Hippocampal formation (tissue), 2 donors: Measurements from ENCODE around the gene CTIF.

Source experiments
- DNase-seq, 2 donors: peaks; one replicate each; lab custom pipeline; 2025; lab: John Stamatoyannopoulos, UW

Gene CTIF

DNA sequence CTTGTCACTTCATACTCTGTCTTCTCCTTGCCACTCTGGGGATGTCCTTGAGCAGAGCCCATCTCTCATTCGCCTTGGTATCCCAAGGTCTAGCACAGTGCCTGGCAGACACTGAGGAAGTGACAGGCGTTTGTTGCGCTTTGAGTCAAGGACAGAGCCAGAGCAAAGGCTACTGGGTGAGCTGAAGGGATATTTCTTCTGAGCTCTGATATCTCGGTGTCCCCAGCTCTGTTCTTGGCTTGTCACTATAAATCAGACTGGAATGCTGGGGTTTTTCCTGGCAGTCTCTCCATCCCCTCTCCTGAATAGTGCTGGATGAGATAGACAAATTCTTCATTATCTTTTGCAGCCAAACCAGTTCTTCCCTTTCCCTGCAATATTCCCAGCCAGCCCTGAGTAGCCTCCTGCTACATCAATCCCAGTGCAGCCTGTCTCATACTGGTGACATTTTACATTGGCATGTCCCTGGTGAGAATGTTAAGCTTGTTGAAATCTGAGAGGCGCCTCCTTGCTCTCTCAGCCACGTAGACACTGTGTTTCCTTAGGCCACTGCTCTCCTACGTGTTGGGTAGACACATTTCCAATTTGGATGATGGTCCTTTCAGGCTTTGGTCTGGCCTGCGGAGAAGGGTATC is 61.7 kb downstream of the CTIF start:
- no peak for DNase-seq

DNA sequence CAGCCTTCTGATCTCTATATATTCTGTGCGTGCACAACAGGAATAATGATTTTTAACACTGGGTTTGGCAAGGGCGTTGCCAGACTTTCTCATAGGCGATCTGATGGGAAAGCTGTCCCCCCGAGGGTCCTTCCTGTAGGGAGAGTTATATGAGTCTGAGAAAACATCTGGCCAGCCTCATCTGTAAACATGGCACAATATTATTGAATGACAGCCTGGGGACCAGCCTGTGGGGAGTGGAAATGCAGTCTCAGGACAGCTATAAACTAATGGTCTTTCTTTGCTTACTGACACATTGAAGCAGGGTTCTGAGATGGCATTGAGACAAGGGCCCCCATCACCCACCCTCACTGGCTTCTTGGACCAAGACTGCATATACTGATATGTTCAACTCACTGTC is 62.5 kb downstream of the CTIF start:
- DNase-seq = no peak

DNA sequence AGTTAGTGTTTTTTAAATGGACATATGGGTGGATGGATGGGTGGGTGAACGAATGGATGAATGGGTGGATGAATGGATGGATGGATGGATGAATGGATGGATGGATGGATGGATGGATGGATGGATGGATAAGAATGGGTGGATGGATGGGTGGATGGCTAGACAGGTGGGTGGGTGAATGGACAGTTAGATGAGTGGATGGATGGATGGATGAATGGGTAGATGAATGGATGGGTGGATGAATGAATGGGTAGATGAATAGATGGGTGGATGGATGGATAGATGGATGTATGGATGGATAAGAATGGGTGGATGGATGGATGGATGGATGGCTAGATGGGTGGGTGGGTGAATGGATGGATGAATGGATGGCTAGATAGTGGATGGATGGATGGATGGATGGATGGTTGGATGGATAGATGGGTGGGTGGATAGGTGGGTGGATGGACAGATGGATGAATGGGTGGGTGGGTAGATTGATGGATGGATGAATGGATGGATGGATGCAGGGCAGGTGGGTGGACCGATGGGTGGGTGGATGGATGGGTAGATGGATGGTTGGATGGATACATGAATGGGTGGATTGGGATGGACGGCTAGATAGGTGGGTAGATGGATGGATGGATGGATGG is 64.0 kb downstream of the CTIF start:
- no peak for DNase-seq

DNA sequence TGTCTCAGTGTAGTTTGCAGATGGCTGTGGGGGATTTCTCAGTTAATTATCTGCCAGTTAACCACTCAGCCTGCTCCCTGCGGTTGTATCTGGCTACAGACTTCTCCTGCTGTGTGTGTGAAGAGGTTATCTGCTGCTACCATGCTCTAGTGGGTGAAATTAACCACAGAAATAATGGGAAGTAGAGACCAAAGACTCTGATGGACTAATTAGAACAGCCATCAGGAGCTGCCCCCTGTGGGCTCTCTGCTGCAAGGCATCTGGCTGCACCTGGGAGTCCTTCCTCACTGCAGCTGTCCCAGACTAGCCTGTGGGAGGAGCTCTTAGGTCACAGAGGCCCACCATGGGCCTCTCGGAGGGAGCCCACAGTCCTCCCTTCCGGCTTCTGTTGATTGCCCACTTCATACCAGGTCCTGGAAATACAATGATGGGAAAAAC is 66.6 kb downstream of the CTIF start:
- DNase-seq = no peak

DNA sequence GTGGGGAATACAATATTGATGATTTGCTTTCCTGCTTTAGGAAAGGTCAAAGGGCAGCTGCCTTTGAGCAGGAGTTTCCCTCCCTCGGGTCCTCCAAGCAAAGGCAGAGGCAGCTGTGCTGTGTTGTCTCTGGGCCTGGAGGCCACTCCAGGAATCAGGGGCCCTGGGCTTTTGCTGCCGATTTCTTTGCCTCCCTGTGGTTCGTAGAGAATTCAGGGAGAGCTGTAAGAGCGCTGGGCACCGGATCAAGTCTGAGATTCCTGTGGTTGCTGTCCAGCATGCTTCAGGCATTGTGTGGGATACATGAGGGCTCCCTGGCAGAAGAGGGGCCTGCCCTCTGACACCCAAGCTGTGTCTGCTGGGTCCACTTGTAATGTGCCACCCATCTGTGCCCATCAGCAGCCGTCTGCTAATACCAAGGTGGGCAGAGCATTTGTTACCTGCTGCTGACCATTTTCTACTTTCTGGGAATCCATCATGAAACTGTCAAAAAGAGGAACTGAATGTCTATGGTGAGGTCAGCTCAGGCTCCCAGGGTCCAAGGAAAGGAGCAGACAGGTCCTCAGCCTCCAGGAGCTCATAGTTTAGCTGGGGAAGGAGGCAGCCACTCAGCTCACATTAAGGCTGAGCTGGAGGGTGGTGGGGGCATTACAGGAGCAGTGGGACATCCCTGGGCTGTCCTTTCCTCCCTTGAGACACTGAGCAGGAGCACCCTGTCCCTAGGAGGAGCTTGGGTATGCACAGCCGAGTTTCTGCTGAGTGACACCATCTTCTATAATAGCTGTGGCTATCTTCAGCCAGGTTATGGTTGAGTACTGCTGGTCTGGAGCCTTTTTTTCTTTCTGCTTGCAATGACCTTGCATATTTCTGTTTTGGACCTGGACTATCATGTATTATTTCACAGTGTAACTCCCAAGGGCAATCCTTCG is 68.5 kb downstream of the CTIF start:
- DNase-seq = no peak

DNA sequence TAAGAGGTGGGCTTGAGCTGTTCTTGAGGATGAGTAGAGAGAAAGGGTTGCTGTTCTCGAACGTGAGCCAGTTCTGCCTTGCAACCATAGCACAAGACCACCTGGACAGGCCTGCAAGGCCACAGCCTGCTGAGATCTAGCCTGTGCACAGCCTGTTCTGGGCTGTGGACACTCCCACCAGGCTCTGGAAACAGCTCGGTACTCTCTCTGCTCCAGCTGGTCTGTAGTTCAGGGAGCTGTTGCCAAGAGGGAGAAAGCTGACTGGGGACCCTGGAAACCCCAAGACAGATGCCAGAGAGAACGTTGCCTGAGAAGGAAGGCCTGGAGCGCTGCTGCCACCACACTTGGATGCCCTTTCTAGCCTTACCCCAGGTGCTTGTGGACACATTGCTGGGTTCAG is 69.8 kb downstream of the CTIF start:
- peak; percentile 30 to 53 for DNase-seq

DNA sequence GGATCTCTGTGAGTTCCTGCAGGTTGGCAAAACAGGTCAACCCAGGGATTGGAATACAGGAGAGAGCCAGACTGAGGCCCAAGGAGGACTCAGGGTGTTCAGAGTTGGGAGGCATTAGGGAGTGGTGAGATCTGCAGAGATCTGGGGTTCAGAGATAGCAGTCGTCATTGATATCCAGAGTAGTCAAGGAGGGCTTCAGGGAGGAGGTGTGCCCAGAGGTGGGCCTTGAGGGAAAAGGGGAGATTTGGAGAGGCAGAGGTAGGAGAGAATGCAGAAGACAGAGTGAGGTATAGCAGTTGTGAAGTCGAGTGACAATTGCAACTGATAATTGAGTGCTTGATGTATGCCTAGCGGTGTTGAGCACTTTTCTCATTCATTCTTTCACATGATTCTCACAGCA is 70.3 kb downstream of the CTIF start:
- no peak for DNase-seq

DNA sequence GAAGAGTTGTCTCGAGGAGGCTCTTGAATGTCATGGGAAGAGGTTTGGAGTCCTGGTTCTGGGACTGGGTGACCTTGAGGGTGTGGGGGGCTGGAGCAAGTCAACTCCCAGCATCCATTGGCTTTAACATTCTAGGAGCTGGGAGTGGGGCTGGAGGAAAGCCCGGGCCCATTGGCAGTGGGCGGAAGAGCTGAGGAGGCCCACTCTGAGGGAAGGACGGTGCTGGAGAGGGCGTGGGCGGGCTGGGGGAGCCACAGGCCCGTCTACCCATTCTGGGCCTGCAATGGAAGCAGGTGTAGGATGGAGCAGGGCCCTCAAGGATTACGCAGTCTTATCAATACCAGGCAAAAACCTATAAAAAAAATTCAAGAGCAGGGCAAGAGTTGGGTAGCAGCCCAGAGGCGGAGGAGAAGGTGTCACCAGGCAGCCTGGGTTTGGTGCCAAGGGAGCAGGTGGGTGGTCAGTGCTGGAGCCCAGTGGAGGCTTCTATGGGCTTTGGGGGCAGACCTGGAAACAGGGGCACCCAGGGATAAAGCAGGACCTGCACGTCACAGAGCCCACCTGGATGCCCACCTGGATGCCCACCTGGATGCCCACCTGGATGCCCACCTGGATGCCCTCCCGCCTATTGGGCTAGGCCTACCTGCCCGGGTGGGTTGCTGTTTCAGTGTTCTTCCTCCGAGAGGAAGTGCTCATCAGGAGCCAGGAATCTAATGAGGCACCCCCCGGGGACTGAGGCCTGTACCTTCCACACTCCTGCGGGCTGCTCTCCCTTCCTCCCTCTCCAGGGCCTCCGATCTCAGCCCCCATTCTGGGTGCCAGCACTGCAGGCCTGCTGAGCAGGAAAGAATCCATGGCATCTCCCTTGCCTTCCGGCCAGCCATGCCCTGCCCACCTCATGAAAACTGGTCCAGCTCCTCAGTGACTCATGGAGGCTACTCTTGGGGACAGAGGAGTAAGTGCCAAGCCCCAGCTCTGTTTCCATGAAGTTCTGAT is 71.3 kb downstream of the CTIF start:
- no peak for DNase-seq

DNA sequence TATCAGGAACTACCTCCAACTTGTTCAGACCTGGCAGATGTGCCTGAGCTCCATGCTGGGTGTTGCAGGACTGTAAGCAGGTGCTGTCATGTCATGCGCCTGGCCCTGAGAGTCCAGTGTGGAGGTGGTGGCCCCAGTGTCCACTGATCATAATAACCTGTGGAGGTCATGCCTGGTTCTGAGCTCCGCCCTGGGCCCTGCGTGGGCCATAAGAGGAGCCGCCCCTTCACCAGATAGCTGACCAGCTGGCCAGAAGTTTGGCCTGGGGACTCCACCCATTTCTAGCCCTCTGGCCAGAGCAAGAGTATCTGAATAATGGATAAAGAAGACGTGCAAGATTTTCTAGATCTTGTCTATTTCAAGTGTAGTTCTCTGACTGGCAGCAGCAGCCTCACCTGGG is 72.4 kb downstream of the CTIF start:
- no peak for DNase-seq

DNA sequence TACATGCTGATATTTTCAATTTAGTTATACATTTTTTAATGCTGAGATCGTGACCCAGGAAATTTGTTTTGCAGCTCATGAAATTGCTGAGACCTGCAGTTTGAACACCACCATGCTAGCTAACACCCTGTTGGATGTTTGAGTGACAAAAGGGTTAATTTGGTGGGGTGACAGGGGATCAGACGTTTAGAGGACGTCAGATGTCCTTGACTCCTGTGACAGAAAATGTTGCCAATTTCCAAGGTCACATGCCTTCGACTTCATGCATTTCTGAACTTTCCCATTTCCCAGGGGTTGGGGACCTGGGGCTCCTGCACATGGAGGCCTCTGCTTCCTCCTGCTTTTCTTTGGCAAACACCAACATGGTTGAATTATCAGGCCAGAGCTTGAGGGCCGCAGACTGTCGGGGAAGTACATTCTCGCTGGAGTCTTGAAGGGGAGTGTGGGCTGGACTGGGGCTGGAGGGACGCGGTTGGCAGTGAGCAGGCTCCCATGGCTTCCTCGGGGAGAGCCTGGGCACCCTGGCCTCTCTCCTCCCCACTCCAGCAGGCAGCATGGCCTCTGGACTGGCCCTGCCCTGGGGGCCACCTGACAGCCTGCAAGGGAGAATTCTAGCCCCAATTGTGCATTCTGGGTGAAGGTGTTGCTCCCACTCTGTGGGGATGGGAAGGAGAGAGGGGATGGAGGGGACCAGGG is 73.1 kb downstream of the CTIF start:
- no peak for DNase-seq

DNA sequence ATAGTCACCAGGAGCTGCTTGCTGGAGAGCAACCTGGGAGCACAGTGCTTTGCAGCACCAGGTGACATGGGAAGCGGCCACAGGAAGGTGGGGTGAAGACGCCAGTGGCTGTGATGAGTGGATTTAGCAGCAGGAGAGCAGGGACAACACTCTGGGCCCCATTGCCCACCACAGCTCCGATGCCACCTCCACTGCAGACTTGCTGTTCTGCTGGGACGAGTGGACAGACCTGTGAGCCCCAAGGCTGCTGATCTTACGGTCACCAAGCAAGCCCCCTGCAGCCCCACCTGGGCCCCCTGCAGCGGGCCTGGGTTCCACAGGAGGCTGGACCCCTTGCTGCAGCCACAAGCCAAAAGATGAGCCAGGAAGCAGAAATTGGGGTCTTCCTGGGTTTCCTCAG is 73.7 kb downstream of the CTIF start:
- no peak for DNase-seq

DNA sequence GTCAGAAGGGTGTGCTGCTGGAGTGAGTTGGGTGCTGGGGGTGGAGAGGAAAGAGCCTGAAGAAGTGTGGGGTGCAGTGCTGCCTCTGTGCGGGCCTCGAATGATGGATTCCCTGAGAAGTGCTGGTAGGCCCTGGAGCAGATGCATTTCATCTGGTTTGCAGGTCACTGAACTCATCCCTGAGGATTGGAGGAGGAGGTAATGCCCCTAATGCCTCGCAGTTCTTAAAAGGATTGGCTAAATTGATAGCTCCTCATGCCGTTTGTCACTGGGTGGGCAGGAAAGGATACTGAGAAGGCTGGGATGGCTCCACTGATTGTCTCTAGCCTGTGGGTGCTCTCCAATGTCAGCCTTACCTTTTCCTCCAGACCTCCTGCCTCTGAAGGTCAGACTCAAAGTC is 74.1 kb downstream of the CTIF start:
- DNase-seq = no peak

DNA sequence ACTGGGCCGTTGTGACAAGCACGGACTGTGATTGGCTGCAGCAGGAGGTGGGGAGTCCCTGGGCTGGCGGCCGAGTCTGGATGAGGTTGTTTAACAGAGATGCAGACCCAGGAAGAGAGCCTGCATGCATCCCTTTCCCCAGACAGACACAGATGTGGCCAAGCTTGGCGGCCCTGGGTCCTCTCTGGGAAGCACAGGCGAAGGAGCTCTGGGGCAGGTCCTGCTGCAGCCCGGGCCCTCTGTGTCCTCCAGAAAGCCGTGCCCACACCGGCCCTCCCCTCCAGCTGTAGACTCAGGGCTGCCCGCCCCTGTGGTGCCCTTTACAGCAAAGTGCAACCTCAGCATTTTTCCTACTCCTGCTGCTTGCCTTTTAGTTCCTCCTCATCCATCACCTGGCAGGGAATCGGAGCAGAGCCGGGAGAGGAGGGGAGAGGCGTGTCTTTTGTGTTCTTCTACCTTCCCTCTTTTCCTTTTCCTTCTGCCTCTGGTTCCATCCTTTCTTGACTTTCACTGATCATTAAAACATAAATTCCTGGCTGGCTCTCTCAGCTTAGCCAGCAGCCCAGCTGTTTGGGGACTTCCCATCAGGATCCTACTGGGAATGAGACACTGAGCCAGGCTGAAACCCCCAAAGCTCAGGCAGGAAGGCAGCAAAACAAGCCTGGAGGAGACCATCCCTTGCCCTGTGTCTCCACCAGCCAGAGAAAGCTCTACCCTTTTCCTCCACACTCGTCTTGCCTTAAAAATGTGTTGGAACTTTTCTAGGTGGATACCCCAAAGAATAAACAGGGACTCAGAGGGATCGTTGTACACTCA is 75.0 kb downstream of the CTIF start:
- DNase-seq = peak; percentile 77 to 78

DNA sequence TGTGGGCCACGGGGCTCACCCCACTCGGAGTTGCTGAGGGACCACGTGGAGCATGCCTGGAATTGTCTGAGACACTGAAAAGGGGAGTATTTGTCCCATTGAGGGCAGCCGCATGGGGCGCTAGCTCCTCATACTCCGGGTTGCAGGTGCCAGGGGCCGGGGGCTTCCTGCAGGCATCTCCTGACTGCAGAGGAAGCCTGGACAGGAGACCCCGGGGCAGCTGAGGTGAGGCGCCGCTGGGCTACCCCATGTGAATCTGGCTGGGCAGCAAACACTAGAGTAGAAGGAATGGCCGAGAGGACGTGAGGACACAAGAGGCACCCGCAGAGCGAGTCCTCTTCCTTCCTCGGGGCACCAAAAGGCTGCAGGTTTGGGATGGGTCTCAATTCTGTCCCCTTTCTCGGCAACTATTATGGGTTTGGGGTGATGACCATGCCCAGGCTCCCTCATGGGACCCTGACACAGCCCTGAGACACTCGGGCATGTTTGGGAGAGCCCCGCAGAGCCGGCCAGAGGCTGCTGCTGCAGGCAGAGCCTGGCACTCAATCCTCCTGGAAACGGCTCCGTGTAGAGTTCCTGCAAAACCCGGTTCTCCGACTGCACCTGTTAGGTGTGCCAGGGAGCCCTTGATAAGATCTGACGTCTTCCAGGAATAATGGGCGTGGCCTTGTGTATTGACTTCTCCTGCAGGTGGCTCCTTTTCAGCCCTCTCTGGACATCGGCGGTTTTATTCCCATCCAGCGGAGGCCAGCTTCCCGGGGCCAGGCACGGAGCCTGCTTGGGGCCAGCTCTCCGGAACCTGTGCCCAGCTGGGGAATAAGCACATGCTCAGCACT is 77.0 kb downstream of the CTIF start:
- DNase-seq = no peak

DNA sequence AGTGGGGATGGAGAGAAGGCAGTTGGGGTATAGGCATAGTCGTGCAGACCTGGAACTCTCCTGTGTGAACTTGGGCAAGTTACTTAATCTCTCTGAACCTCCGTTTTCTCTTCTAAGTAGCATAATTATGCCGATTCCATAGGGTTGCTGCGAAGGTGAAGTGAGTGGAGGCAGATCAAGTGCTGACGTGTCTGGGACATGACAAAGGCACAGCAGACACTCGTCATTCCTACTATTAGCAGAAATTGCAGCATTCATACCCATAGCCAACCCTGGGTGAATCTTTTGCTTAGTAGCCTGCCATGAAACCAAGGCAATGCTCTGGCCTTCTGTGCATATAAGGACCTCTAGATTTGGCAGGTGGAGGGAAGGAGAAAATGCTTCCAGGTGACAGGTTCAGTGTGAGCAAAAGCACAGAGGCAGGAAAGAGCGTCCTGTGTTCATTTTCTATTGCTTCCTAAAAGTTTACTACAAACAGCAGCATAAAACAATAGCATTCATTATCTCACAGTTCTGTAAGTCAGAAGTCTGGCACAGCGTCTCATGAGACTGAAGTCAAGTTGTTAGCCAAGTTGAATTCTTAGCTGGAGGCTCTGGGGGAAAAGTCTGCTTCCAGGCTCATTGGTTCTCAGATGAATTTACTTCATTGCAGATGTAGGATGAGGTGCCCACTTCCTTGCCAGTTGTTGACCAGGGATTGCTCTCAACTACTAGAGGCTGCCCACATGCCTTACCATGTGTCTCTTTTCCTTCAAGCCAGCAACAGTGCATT is 77.8 kb downstream of the CTIF start:
- no peak for DNase-seq

DNA sequence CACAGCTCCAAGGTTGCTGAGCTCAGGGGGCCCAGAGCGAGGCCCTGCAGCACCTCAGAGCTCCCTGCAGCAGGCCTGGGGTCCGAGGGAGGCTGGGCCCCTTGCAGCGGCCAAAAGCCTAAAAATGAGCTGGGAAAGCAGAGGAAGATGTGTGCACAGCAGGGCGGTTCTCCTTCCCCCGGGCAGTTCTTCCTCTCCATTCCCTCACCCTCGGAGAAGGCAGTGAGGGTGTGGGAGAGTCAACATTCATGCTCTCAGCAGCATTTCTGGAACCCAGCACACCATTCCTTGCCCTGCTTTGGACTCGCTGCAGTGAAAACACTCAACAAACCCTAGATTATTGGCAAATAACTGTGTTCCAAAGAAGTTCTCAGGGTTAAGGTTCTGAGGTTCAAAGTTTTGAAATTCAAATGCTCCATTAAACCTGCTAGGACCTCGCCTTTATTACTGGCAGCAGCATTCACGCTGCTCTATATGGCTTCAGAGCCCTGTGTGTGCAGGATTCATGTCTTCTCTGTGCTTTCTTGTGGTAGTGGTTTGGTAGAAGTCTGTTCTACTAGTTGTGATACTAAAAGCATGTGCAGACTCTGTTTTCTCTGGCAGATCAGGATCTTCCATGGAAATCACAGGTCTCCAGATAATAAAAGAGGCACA is 79.1 kb downstream of the CTIF start:
- DNase-seq = no peak

DNA sequence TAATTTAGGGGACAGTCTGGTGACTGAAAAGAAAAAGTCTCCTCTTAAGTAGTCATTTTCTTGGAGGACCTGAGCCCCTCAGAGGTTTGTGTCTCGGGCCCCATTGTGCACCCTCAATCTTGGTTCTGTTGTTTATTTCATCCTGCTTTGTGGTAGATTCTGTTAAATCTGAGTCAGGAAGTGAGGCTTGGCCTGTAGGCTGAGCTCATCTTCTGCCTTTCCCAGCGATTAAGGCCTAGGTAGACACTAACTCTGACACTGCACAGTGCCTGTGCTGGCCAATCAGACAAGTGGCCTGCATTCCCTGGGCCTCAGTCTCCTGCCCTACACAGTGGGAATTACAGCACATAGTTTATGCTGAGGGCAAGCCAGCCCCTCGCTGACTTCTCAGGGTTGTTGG is 80.2 kb downstream of the CTIF start:
- DNase-seq = no peak

DNA sequence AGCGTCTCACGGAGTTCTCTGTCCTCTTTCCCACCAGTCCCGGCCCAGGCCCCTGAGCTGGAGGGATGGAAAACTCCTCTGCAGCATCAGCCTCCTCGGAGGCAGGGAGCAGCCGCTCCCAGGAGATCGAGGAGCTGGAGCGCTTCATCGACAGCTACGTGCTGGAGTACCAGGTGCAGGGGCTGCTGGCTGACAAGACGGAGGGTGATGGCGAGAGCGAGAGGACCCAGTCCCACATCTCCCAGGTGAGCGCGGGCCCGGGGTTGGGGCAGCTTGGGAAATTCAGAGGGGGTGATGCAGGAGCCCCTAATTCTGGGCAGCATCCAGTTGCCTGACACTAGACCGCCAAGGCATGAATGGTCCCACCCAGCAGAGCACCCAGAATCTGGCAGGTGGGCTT is 80.7 kb downstream of the CTIF start:
- DNase-seq = no peak
